ENCODE measurements around the gene IL4I1.

Gene IL4I1

DNA sequence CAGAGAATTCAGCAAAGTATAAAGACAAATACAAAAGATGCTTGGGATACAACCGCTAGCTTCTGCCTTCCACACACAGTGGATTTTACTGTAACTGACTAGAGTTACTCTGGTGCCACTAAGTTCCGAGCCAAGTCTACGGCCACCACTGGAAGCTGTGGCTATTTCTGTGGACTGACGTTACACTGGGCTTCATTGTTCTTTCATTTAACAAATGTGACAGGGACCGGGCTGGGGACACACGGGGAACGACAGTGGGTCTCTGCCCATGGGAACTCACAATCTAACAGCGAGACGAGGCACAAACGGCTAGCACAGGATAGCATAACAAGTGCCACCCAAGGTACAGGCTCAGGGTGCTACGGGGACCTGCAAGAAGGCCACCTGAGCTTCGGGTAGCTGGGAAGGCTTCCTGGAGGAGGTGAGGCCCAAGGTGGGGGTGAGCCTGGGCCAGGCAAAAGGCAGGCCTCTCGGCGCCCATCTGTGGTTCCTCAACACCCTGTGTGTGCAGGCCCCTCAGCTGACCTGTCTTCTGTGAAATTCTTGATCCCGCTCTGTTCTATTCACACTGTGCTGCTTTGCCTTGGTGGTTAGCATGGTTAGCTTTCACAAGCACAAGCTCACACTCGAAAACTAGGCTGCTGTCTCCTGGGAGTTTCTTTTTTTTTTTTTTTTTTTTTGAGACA, 10.3 kb upstream of the IL4I1 start:
- Histone ChIP-seq H3K4me2 (ENCODE audit: low read depth, low read length) (no peak overlapping the region), H3K36me3 (replicated peaks; ENCODE audit: insufficient read depth, low read length) (peaks cover 12% of the 10 kb centered on the region; the same call in 1 of the 2 replicates), H3K79me2 (ENCODE audit: low read length) (peaks cover 40% of the 10 kb centered on the region), H2AFZ (ENCODE audit: low read length) (no peak overlapping the region), H3K9me3 (replicated peaks; ENCODE audit: insufficient read depth, low read length) (no peaks in the 10 kb centered on the region), H3K9ac (ENCODE audit: low read length) (no peak overlapping the region), H4K20me1 (ENCODE audit: insufficient read depth, low read length) (peaks cover 6% of the 10 kb centered on the region; the same call in 1 of the 2 replicates), H3F3A (ENCODE audit: insufficient read depth, low read length) (peaks cover 6% of the 10 kb centered on the region; the same call in 1 of the 2 replicates), H3K4me1 (ENCODE audit: low read length) (no peaks in the 10 kb centered on the region), H3K27ac (ENCODE audit: low read length) (no peak overlapping the region), H3K4me3 (ENCODE audit: low read length) (no peak overlapping the region), H3K9me2 (replicated peaks; ENCODE audit: insufficient read depth, low read length) (no peaks in the 10 kb centered on the region), H3K27me3 (replicated peaks; ENCODE audit: insufficient read depth, low read length) (no peaks in the 10 kb centered on the region)
- DNase-seq, result no peak
- TF ChIP-seq EZH2 (optimal IDR thresholded peaks at IDR 0.05; ENCODE audit: low read depth, low read length) (no peak), EZH2phosphoT487 (IDR thresholded peaks at IDR 0.05; ENCODE audit: low read length) (no peak)
- TF ChIP-seq, protein P1, sequence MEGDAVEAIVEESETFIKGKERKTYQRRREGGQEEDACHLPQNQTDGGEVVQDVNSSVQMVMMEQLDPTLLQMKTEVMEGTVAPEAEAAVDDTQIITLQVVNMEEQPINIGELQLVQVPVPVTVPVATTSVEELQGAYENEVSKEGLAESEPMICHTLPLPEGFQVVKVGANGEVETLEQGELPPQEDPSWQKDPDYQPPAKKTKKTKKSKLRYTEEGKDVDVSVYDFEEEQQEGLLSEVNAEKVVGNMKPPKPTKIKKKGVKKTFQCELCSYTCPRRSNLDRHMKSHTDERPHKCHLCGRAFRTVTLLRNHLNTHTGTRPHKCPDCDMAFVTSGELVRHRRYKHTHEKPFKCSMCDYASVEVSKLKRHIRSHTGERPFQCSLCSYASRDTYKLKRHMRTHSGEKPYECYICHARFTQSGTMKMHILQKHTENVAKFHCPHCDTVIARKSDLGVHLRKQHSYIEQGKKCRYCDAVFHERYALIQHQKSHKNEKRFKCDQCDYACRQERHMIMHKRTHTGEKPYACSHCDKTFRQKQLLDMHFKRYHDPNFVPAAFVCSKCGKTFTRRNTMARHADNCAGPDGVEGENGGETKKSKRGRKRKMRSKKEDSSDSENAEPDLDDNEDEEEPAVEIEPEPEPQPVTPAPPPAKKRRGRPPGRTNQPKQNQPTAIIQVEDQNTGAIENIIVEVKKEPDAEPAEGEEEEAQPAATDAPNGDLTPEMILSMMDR (IDR thresholded peaks at IDR 0.05; ENCODE audit: low read length), result no peak

DNA sequence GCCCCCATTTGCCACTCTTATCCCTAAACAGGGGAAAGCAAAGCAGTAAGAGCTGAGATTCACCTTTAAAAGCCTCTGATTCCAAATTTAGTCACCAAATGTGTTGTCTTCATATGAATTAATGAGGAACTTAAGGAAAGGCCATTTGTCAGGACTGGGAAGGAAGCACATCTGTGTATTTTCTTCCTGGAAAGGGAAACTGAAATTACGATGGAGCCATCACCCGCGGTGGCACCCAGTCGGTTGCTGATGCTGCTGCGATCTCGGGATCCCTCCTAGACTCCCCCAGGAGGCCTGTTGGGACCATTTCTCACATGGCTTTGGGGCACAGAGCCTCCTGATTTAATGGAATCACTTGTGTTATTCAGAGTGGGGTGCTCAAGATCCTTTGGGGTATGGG, 7.4 kb upstream of the IL4I1 start:
- Histone ChIP-seq H3K4me2 (ENCODE audit: low read depth, low read length) (no peak overlapping the region), H3K9ac (ENCODE audit: low read length) (no peak overlapping the region), H2AFZ (ENCODE audit: low read length) (no peak overlapping the region), H3K36me3 (replicated peaks; ENCODE audit: insufficient read depth, low read length) (peaks cover 12% of the 10 kb centered on the region; the same call in 1 of the 2 replicates), H3K9me3 (replicated peaks; ENCODE audit: insufficient read depth, low read length) (no peaks in the 10 kb centered on the region), H3F3A (ENCODE audit: insufficient read depth, low read length) (peaks cover 6% of the 10 kb centered on the region; the same call in 1 of the 2 replicates), H3K4me3 (ENCODE audit: low read length) (no peak overlapping the region), H3K27me3 (replicated peaks; ENCODE audit: insufficient read depth, low read length) (no peaks in the 10 kb centered on the region), H4K20me1 (ENCODE audit: insufficient read depth, low read length) (peaks cover 6% of the 10 kb centered on the region; the same call in 1 of the 2 replicates), H3K27ac (ENCODE audit: low read length) (no peak overlapping the region), H3K4me1 (ENCODE audit: low read length) (no peaks in the 10 kb centered on the region), H3K9me2 (replicated peaks; ENCODE audit: insufficient read depth, low read length) (no peaks in the 10 kb centered on the region), H3K79me2 (ENCODE audit: low read length) (peaks cover 16% of the 10 kb centered on the region)
- TF ChIP-seq, protein P1 (IDR thresholded peaks at IDR 0.05; ENCODE audit: low read length), result no peak
- TF ChIP-seq EZH2phosphoT487 (IDR thresholded peaks at IDR 0.05; ENCODE audit: low read length) (no peak), EZH2 (optimal IDR thresholded peaks at IDR 0.05; ENCODE audit: low read depth, low read length) (no peak)
- DNase-seq, result no peak

DNA sequence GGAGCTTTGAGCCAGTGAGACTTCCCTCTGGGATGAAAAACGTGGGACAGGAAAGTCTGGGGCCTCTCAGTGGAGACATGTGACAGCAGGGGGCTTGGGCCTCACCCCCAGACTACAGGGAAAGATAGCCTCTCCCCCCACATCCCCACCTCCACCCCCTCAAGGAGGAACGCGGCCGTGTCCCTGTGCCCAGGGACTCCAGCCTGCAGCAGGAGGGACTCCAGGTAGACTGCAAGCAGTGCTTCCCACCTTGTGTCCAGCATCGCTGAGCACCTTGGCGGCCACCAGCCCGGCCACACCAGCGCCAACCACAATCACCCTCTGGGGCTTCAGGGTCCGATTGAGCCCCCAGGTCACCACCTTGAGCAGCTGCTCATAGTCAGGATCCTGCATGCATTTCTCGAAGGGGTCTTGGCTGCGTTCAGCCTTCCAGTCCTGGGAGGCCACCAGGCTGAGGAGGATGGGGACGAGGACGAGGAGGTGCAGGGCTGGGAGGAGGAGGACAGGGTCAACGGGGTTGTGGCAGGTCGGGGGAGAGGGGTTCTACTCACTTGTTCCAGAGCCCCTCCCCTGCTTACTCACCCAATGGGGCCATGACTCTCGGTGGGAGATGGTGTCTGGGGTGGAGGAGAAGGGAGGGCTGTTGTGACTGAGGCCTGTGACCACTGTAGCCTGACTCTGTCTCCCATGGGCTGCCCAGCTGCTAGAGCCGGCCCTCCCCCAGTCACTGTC, 955 bp downstream of the IL4I1 start:
- TF ChIP-seq EZH2 (optimal IDR thresholded peaks at IDR 0.05; ENCODE audit: low read depth, low read length), result no peak
- no peak for TF ChIP-seq EZH2phosphoT487 (IDR thresholded peaks at IDR 0.05; ENCODE audit: low read length)
- TF ChIP-seq, protein P1 (IDR thresholded peaks at IDR 0.05; ENCODE audit: low read length), result no peak
- Histone ChIP-seq H3F3A (ENCODE audit: insufficient read depth, low read length) (peaks cover 16% of the 10 kb centered on the region), H3K27me3 (replicated peaks; ENCODE audit: insufficient read depth, low read length) (peaks cover 5% of the 10 kb centered on the region; the same call in 1 of the 2 replicates), H3K9me3 (replicated peaks; ENCODE audit: insufficient read depth, low read length) (no peaks in the 10 kb centered on the region), H2AFZ (ENCODE audit: low read length) (no peak overlapping the region), H3K9me2 (replicated peaks; ENCODE audit: insufficient read depth, low read length) (no peaks in the 10 kb centered on the region), H3K4me3 (ENCODE audit: low read length) (no peak overlapping the region), H3K79me2 (ENCODE audit: low read length) (no peaks in the 10 kb centered on the region), H4K20me1 (ENCODE audit: insufficient read depth, low read length) (no peaks in the 10 kb centered on the region), H3K36me3 (replicated peaks; ENCODE audit: insufficient read depth, low read length) (no peaks in the 10 kb centered on the region), H3K27ac (ENCODE audit: low read length) (no peak overlapping the region), H3K4me2 (ENCODE audit: low read depth, low read length) (no peak overlapping the region), H3K9ac (ENCODE audit: low read length) (no peak overlapping the region), H3K4me1 (ENCODE audit: low read length) (peaks cover 14% of the 10 kb centered on the region)
- DNase-seq, result no peak
